ENCODE results near the gene TEX2. TPM values are rescaled to one million over a fixed set of nuclear protein-coding genes. Genes with fewer than 3 reads are reported as not detected.

Gene TEX2
- polyA plus RNA-seq, 1 of the 3 experiments (the other 2 are of a cell fraction): 24.0 TPM

GRCh38 chr17:64276961-64277505 is 14.0 kb upstream of the TEX2 start:
- no peaks in the 10 kb centered on the region for H3K9me2 ChIP-seq
- no peak for TF ChIP-seq MEF2A (IDR thresholded peaks at IDR 0.05; ENCODE audit: borderline replicate concordance, low read depth)
- no peak for TF ChIP-seq CHD2 (IDR thresholded peaks at IDR 0.05; ENCODE audit: low read length, partially characterized antibody)
- TF ChIP-seq RXRA (IDR thresholded peaks at IDR 0.05; ENCODE audit: borderline replicate concordance, low read depth): no peak
- TF ChIP-seq TAF1 (IDR thresholded peaks at IDR 0.05; ENCODE audit: borderline replicate concordance, low read depth, low read length): no peak
- TF ChIP-seq SMC3 (IDR thresholded peaks at IDR 0.05; ENCODE audit: low read depth, low read length): no peak
- TF ChIP-seq TCF12 (IDR thresholded peaks at IDR 0.05): no peak
- no peak for TF ChIP-seq EP300 (IDR thresholded peaks at IDR 0.05; ENCODE audit: borderline replicate concordance in 1 of 2, low read depth in 1 of 2, low read length in 1 of 2)
- TF ChIP-seq USF1 (IDR thresholded peaks at IDR 0.05; ENCODE audit: borderline replicate concordance, low read depth): no peak
- TF ChIP-seq POLR2AphosphoS5 (IDR thresholded peaks at IDR 0.05; ENCODE audit: low read depth, low read length): no peak
- no peak for TF ChIP-seq IRF3 (IDR thresholded peaks at IDR 0.05; ENCODE audit: low read depth, low read length)
- TF ChIP-seq ELF1 (IDR thresholded peaks at IDR 0.05): no peak
- TF ChIP-seq GABPA (IDR thresholded peaks at IDR 0.05; ENCODE audit: low read depth): no peak
- TF ChIP-seq ZBTB33 (IDR thresholded peaks at IDR 0.05; ENCODE audit: borderline replicate concordance, low read depth): no peak
- TF ChIP-seq MXI1 (IDR thresholded peaks at IDR 0.05; ENCODE audit: low read depth, low read length): no peak
- TF ChIP-seq SIN3A (IDR thresholded peaks at IDR 0.05; ENCODE audit: borderline replicate concordance, low read depth, low read length): no peak
- TF ChIP-seq JUND (IDR thresholded peaks at IDR 0.05): no peak
- no peak for TF ChIP-seq PBX3 (IDR thresholded peaks at IDR 0.05)
- no peak for TF ChIP-seq NRF1 (IDR thresholded peaks at IDR 0.05; ENCODE audit: low read depth, low read length)
- TF ChIP-seq RFX5 (IDR thresholded peaks at IDR 0.05; ENCODE audit: low read length): no peak
- TF ChIP-seq REST (IDR thresholded peaks at IDR 0.05; ENCODE audit: low read depth, low read length): no peak
- H3F3A ChIP-seq (replicated peaks; ENCODE audit: insufficient read depth): peaks cover 4% of the 10 kb centered on the region
- no peaks in the 10 kb centered on the region for H3K9me3 ChIP-seq
- H3K4me3 ChIP-seq (ENCODE audit: low read depth in 2 of 2, low read length in 1 of 2): no peak overlapping the region
- H3K36me3 ChIP-seq (replicated peaks in 1 of 2; ENCODE audit: control insufficient read depth in 1 of 2, insufficient read depth in 2 of 2, low read length in 1 of 2): no peaks in the 10 kb centered on the region
- no peaks in the 10 kb centered on the region for H3K79me2 ChIP-seq (ENCODE audit: insufficient read depth)
- H3K4me2 ChIP-seq: no peak overlapping the region
- no peaks in the 10 kb centered on the region; a peak in 1 of 4 replicates for H3K4me1 ChIP-seq (ENCODE audit: control insufficient read depth in 1 of 2, insufficient read depth in 2 of 2, low read depth in 1 of 2, low read length in 1 of 2)
- ChIA-PET CTCF (interaction anchor here (1.0 to 2.9 kb wide), 6 partner anchors 19 to 248 kb away, joined by 3 to 12 read pairs (median 5); no protein-coding TSS in a partner anchor), POLR2A (interaction anchor here (2.0 kb wide), 1 partner anchor 131 kb away, joined by 7 read pairs; no protein-coding TSS in a partner anchor)
- no peaks in the 10 kb centered on the region for H3K27me3 ChIP-seq (ENCODE audit: insufficient read depth)
- no peak overlapping the region for H3K9ac ChIP-seq
- H4K20me1 ChIP-seq (ENCODE audit: insufficient read depth): no peaks in the 10 kb centered on the region
- H2AFZ ChIP-seq (ENCODE audit: low read depth): no peak overlapping the region
- WGBS (ENCODE audit: low lambda C conversion rate): 87% methylated on average over 11 of the region's 11 CpGs
- DNase-seq: no peak
- H3K27ac ChIP-seq (ENCODE audit: low read depth in 2 of 2, low read length in 1 of 2): no peak overlapping the region
